ENCODE results near the gene CDK14.

The CDK14 gene

DNA sequence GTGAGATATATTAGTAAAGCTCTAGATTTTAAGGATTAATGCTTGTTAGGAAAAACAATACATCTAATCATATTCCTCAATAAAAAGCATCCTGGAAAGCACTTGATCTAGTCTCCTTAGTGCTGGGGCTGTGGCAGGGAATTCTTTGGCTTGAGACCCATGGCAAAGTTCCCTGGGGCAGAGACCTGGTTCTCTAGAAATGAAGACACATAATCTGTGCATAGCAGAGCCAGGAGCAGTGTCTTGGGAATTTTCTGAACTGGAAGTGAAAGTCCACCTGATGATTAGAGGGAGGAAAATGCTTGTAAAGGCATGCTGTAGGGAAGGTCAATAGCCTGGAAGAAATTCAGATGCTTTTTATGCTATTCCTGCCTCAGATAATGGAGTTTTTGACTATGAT lies 247.4 kb downstream of the CDK14 start:
- H3K4me2 ChIP-seq (ENCODE audit: low read length) = no peak overlapping the region
- H3K9me3 ChIP-seq (ENCODE audit: insufficient read depth, low read depth, low read length) = no peaks in the 10 kb centered on the region
- no peak overlapping the region for H4K91ac ChIP-seq (ENCODE audit: low read depth, low read length)
- H3K4me3 ChIP-seq (ENCODE audit: low read depth, low read length) = no peak overlapping the region
- DNase-seq = no peak
- H3K4me1 ChIP-seq (ENCODE audit: control insufficient read depth in 1 of 2, insufficient read depth in 2 of 2, low read length in 2 of 2) = no peaks in the 10 kb centered on the region
- no peak overlapping the region for H3K23ac ChIP-seq (ENCODE audit: low read length)
- H2BK12ac ChIP-seq (ENCODE audit: low read length) = no peak overlapping the region
- H3K4ac ChIP-seq (ENCODE audit: low read depth, low read length) = no peak overlapping the region
- H3K14ac ChIP-seq (ENCODE audit: low read length) = no peak overlapping the region
- no peak overlapping the region for H3K18ac ChIP-seq (ENCODE audit: low read length)
- no peaks in the 10 kb centered on the region for H3K79me2 ChIP-seq (ENCODE audit: control insufficient read depth, insufficient read depth, low read length, poor library complexity)
- no peak overlapping the region for H4K8ac ChIP-seq (ENCODE audit: low read depth, low read length)
- H3K36me3 ChIP-seq (ENCODE audit: control insufficient read depth in 1 of 2, insufficient read depth in 2 of 2, low read length in 2 of 2) = no peaks in the 10 kb centered on the region
- H3K27me3 ChIP-seq (ENCODE audit: insufficient read depth, low read length) = no peaks in the 10 kb centered on the region
- H2AFZ ChIP-seq (ENCODE audit: insufficient read depth, low read length, poor library complexity) = no peak overlapping the region
- H2AK5ac ChIP-seq (ENCODE audit: low read length) = no peak overlapping the region
- no peak overlapping the region for H3K27ac ChIP-seq (ENCODE audit: low read depth, low read length)
- no peaks in the 10 kb centered on the region for H3K79me1 ChIP-seq (ENCODE audit: low read length)
- no peak overlapping the region for H2BK120ac ChIP-seq (ENCODE audit: insufficient read depth, low read length, poor library complexity)
- no peak overlapping the region for H3K9ac ChIP-seq (ENCODE audit: low read length)
- H2BK5ac ChIP-seq (ENCODE audit: low read depth, low read length, poor library complexity) = no peak overlapping the region
- H4K12ac ChIP-seq (ENCODE audit: low read depth, low read length) = no peak overlapping the region

DNA sequence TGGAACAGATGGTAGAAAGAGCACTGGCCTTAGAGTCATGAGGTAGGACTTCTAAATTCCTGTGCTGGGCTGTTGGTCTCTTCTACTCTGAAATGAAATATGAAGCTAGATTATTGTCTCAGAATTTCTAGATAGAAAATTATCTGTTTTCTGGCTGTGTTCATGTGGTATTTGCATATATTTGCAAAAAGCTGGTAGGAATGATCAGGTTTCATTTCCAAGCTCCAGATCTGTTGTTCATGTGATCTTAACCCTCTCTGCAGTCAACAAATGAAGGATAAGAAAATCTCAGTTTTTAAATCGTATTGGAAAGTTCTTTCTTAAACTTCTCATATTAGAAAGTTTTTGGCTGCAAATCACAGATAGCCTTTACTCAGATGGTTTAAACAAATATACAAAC lies 248.3 kb downstream of the CDK14 start:
- no peak overlapping the region for H4K8ac ChIP-seq (ENCODE audit: low read depth, low read length)
- H2AK5ac ChIP-seq (ENCODE audit: low read length) = no peak overlapping the region
- H3K9me3 ChIP-seq (ENCODE audit: insufficient read depth, low read depth, low read length) = no peaks in the 10 kb centered on the region
- H4K12ac ChIP-seq (ENCODE audit: low read depth, low read length) = no peak overlapping the region
- no peak overlapping the region for H2BK5ac ChIP-seq (ENCODE audit: low read depth, low read length, poor library complexity)
- H3K4me2 ChIP-seq (ENCODE audit: low read length) = no peak overlapping the region
- no peaks in the 10 kb centered on the region for H3K36me3 ChIP-seq (ENCODE audit: control insufficient read depth in 1 of 2, insufficient read depth in 2 of 2, low read length in 2 of 2)
- H3K4me1 ChIP-seq (ENCODE audit: control insufficient read depth in 1 of 2, insufficient read depth in 2 of 2, low read length in 2 of 2) = no peaks in the 10 kb centered on the region
- H2BK12ac ChIP-seq (ENCODE audit: low read length) = no peak overlapping the region
- WGBS (ENCODE audit: extremely low coverage, insufficient coverage, insufficient read length) = no CpG with 5 or more reads among the region's 1 CpG
- no peak overlapping the region for H3K18ac ChIP-seq (ENCODE audit: low read length)
- no peak overlapping the region for H2BK120ac ChIP-seq (ENCODE audit: insufficient read depth, low read length, poor library complexity)
- no peak overlapping the region for H4K91ac ChIP-seq (ENCODE audit: low read depth, low read length)
- no peaks in the 10 kb centered on the region for H3K79me1 ChIP-seq (ENCODE audit: low read length)
- H3K23ac ChIP-seq (ENCODE audit: low read length) = no peak overlapping the region
- H3K9ac ChIP-seq (ENCODE audit: low read length) = no peak overlapping the region
- no peak for DNase-seq
- H3K4ac ChIP-seq (ENCODE audit: low read depth, low read length) = no peak overlapping the region
- H3K27ac ChIP-seq (ENCODE audit: low read depth, low read length) = no peak overlapping the region
- no peaks in the 10 kb centered on the region for H3K27me3 ChIP-seq (ENCODE audit: insufficient read depth, low read length)
- no peak overlapping the region for H2AFZ ChIP-seq (ENCODE audit: insufficient read depth, low read length, poor library complexity)
- no peak overlapping the region for H3K14ac ChIP-seq (ENCODE audit: low read length)
- no peak overlapping the region for H3K4me3 ChIP-seq (ENCODE audit: low read depth, low read length)
- H3K79me2 ChIP-seq (ENCODE audit: control insufficient read depth, insufficient read depth, low read length, poor library complexity) = no peaks in the 10 kb centered on the region

DNA sequence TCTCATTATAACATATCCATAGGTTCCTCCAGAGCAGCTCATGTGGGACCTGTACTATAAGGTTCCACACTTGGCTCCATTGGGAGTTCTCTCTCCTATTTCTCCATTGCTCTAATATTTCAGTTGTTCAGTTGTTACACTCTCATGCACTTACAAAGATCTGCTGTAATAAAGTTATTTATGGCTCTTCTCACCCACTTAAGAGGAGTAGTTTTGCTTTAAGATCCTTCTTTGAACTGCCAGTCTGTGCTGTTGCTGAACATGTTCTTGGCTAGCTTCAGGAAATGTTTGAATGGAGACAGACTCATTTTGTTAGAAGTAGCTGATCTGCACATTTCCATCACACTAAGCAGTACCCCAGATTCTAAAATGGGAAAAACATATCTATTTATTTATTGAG lies 250.1 kb downstream of the CDK14 start:
- Histone ChIP-seq H3K79me2 (ENCODE audit: control insufficient read depth, insufficient read depth, low read length, poor library complexity) (no peaks in the 10 kb centered on the region), H3K9me3 (ENCODE audit: insufficient read depth, low read depth, low read length) (no peaks in the 10 kb centered on the region), H2BK120ac (ENCODE audit: insufficient read depth, low read length, poor library complexity) (no peak overlapping the region), H2BK12ac (ENCODE audit: low read length) (no peak overlapping the region), H2BK5ac (ENCODE audit: low read depth, low read length, poor library complexity) (no peak overlapping the region), H3K18ac (ENCODE audit: low read length) (no peak overlapping the region), H2AK5ac (ENCODE audit: low read length) (no peak overlapping the region), H4K12ac (ENCODE audit: low read depth, low read length) (no peak overlapping the region), H3K79me1 (ENCODE audit: low read length) (no peaks in the 10 kb centered on the region), H3K4ac (ENCODE audit: low read depth, low read length) (no peak overlapping the region), H3K4me3 (ENCODE audit: low read depth, low read length) (no peak overlapping the region), H3K27me3 (ENCODE audit: insufficient read depth, low read length) (no peaks in the 10 kb centered on the region), H3K36me3 (ENCODE audit: control insufficient read depth in 1 of 2, insufficient read depth in 2 of 2, low read length in 2 of 2) (no peaks in the 10 kb centered on the region), H3K27ac (ENCODE audit: low read depth, low read length) (no peak overlapping the region), H3K23ac (ENCODE audit: low read length) (no peak overlapping the region), H3K9ac (ENCODE audit: low read length) (no peak overlapping the region), H3K4me1 (ENCODE audit: control insufficient read depth in 1 of 2, insufficient read depth in 2 of 2, low read length in 2 of 2) (no peaks in the 10 kb centered on the region), H4K8ac (ENCODE audit: low read depth, low read length) (no peak overlapping the region), H3K4me2 (ENCODE audit: low read length) (no peak overlapping the region), H3K14ac (ENCODE audit: low read length) (no peak overlapping the region), H2AFZ (ENCODE audit: insufficient read depth, low read length, poor library complexity) (no peak overlapping the region), H4K91ac (ENCODE audit: low read depth, low read length) (no peak overlapping the region)
- no peak for DNase-seq

DNA sequence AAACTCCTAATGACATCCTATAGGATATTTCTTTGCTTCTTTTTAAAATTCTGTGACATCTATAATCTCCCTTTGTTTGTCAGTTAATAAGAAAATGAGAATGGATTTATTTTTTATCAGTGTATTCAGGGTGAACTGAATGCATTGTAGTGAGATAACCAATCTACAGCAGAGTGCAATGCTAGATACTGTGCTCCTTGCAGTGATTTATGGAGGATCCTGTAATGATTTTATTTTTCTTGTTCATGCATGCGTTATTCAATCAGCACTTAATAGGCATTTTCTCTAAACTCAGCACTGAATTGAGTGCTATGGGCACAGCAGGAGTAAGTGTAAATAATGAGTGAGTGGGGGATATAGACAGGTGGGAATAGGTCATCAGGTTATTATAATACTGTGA lies 253.9 kb downstream of the CDK14 start:
- no peak overlapping the region for H3K9ac ChIP-seq (ENCODE audit: low read length)
- no CpG with 5 or more reads among the region's 1 CpG for WGBS (ENCODE audit: extremely low coverage, insufficient coverage, insufficient read length)
- H3K9me3 ChIP-seq (ENCODE audit: insufficient read depth, low read depth, low read length) = no peaks in the 10 kb centered on the region
- H4K12ac ChIP-seq (ENCODE audit: low read depth, low read length) = no peak overlapping the region
- H2BK12ac ChIP-seq (ENCODE audit: low read length) = no peak overlapping the region
- no peak overlapping the region for H2BK120ac ChIP-seq (ENCODE audit: insufficient read depth, low read length, poor library complexity)
- no peaks in the 10 kb centered on the region for H3K79me1 ChIP-seq (ENCODE audit: low read length)
- H3K18ac ChIP-seq (ENCODE audit: low read length) = no peak overlapping the region
- H2AFZ ChIP-seq (ENCODE audit: insufficient read depth, low read length, poor library complexity) = no peak overlapping the region
- H2BK5ac ChIP-seq (ENCODE audit: low read depth, low read length, poor library complexity) = no peak overlapping the region
- H3K27me3 ChIP-seq (ENCODE audit: insufficient read depth, low read length) = no peaks in the 10 kb centered on the region
- no peak overlapping the region for H3K27ac ChIP-seq (ENCODE audit: low read depth, low read length)
- H3K36me3 ChIP-seq (ENCODE audit: control insufficient read depth in 1 of 2, insufficient read depth in 2 of 2, low read length in 2 of 2) = no peaks in the 10 kb centered on the region
- H3K4ac ChIP-seq (ENCODE audit: low read depth, low read length) = no peak overlapping the region
- no peak overlapping the region for H4K8ac ChIP-seq (ENCODE audit: low read depth, low read length)
- H3K4me1 ChIP-seq (ENCODE audit: control insufficient read depth in 1 of 2, insufficient read depth in 2 of 2, low read length in 2 of 2) = no peaks in the 10 kb centered on the region
- no peak overlapping the region for H3K4me2 ChIP-seq (ENCODE audit: low read length)
- no peak for DNase-seq
- no peak overlapping the region for H2AK5ac ChIP-seq (ENCODE audit: low read length)
- no peak overlapping the region for H4K91ac ChIP-seq (ENCODE audit: low read depth, low read length)
- no peaks in the 10 kb centered on the region for H3K79me2 ChIP-seq (ENCODE audit: control insufficient read depth, insufficient read depth, low read length, poor library complexity)
- H3K23ac ChIP-seq (ENCODE audit: low read length) = no peak overlapping the region
- H3K4me3 ChIP-seq (ENCODE audit: low read depth, low read length) = no peak overlapping the region
- H3K14ac ChIP-seq (ENCODE audit: low read length) = no peak overlapping the region

DNA sequence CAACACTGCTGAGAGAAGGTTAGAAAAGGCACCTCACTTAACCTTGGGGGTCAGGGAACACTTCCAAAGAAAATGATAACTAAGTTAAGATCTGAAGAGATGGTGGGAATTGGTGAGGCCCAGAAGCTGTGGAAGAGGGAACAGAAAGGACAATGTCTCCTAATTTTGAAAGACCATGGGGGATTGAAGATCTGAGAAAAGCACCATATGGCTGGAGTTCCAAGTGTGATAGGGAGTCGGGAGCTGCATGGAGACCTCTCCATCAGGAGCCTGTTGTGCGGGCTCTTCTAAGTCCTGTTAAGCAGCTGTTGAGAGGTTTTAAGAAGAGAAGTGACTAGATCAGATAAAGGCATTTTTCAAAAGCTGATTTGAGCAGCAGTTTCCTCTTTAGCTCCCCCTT lies 254.3 kb downstream of the CDK14 start:
- H2BK12ac ChIP-seq (ENCODE audit: low read length) = no peak overlapping the region
- DNase-seq = no peak
- no peak overlapping the region for H3K18ac ChIP-seq (ENCODE audit: low read length)
- H3K9me3 ChIP-seq (ENCODE audit: insufficient read depth, low read depth, low read length) = no peaks in the 10 kb centered on the region
- H4K91ac ChIP-seq (ENCODE audit: low read depth, low read length) = no peak overlapping the region
- no peak overlapping the region for H4K8ac ChIP-seq (ENCODE audit: low read depth, low read length)
- H3K4me1 ChIP-seq (ENCODE audit: control insufficient read depth in 1 of 2, insufficient read depth in 2 of 2, low read length in 2 of 2) = no peaks in the 10 kb centered on the region
- no peak overlapping the region for H3K9ac ChIP-seq (ENCODE audit: low read length)
- no peak overlapping the region for H3K4ac ChIP-seq (ENCODE audit: low read depth, low read length)
- no peak overlapping the region for H2AFZ ChIP-seq (ENCODE audit: insufficient read depth, low read length, poor library complexity)
- no peak overlapping the region for H2BK120ac ChIP-seq (ENCODE audit: insufficient read depth, low read length, poor library complexity)
- no peak overlapping the region for H3K14ac ChIP-seq (ENCODE audit: low read length)
- no peak overlapping the region for H3K23ac ChIP-seq (ENCODE audit: low read length)
- no peaks in the 10 kb centered on the region for H3K79me2 ChIP-seq (ENCODE audit: control insufficient read depth, insufficient read depth, low read length, poor library complexity)
- H3K36me3 ChIP-seq (ENCODE audit: control insufficient read depth in 1 of 2, insufficient read depth in 2 of 2, low read length in 2 of 2) = no peaks in the 10 kb centered on the region
- no peaks in the 10 kb centered on the region for H3K27me3 ChIP-seq (ENCODE audit: insufficient read depth, low read length)
- no peak overlapping the region for H3K4me3 ChIP-seq (ENCODE audit: low read depth, low read length)
- H3K4me2 ChIP-seq (ENCODE audit: low read length) = no peak overlapping the region
- H2AK5ac ChIP-seq (ENCODE audit: low read length) = no peak overlapping the region
- no peak overlapping the region for H2BK5ac ChIP-seq (ENCODE audit: low read depth, low read length, poor library complexity)
- WGBS (ENCODE audit: extremely low coverage, insufficient coverage, insufficient read length) = no CpG with 5 or more reads among the region's 2 CpGs
- no peak overlapping the region for H4K12ac ChIP-seq (ENCODE audit: low read depth, low read length)
- no peaks in the 10 kb centered on the region for H3K79me1 ChIP-seq (ENCODE audit: low read length)
- no peak overlapping the region for H3K27ac ChIP-seq (ENCODE audit: low read depth, low read length)
